Keratinocyte (primary cell): Measurements from ENCODE around the gene PCCA.

Source experiments
- CTCF ChIP-seq, 3 experiments: IDR thresholded peaks in 1 of 3; conservative IDR thresholded peaks in 1 of 3; optimal IDR thresholded peaks in 1 of 3; 2 replicates in 2 of 3; 3 replicates in 1 of 3; pipeline versions ENCODE3 to v1.5.1; 2011; ENCODE audit warnings: low read length in 3 of 3, mild to moderate bottlenecking in 3 of 3, moderate library complexity in 2 of 3, control low read depth in 1 of 3, inconsistent platforms in 1 of 3; ENCODE audit not compliant: insufficient read depth in 2 of 3; ENCODE audit errors: extremely low read depth in 1 of 3
- EZH2 ChIP-seq: IDR thresholded peaks from one replicate; pipeline ENCODE4 v1.6.1; 2012; ENCODE audit warnings: inconsistent platforms, mild to moderate bottlenecking, low read length, moderate library complexity

- TF ChIP-seq EZH2 (no peak), CTCF (optimal IDR thresholded peaks at IDR 0.05 in 1 of 3, IDR thresholded peaks at IDR 0.05 in 1 of 3, conservative IDR thresholded peaks at IDR 0.05 in 1 of 3; ENCODE audit: extremely low read depth in 1 of 3, insufficient read depth in 2 of 3, low read length in 3 of 3) (no peak)
Observed at GRCh38 chr13:100565286-100565685, 476.4 kb downstream of the PCCA start.
